GM12878 (cell line): Measurements from ENCODE around the gene MYDGF.

Source experiments
- CTCF ChIP-seq, 3 experiments: IDR thresholded peaks in 2 of 3; conservative IDR thresholded peaks in 1 of 3; 2 replicates each; pipeline ENCODE4 v1.5.1; 2011; ENCODE audit warnings: low read depth in 3 of 3, low read length in 3 of 3, mild to moderate bottlenecking in 3 of 3, control low read depth in 2 of 3, moderate library complexity in 2 of 3, inconsistent platforms in 1 of 3, mixed read lengths in 1 of 3; ENCODE audit not compliant: control insufficient read depth in 2 of 3, insufficient read depth in 1 of 3; ENCODE audit errors: extremely low read depth in 1 of 3
- GATAD2B ChIP-seq: fragments of 450-650 bp; conservative IDR thresholded peaks from 2 replicates; pipeline ENCODE4 v1.6.1; 2017; ENCODE audit warnings: low read depth, mild to moderate bottlenecking, moderate library complexity
- POLR2AphosphoS2 ChIP-seq: IDR thresholded peaks from 2 replicates; pipeline ENCODE4 v1.6.1; 2011; ENCODE audit warnings: low read depth, mild to moderate bottlenecking, low read length, improper control_type of control experiment, moderate library complexity
- RAD21 ChIP-seq: IDR thresholded peaks from 2 replicates; pipeline ENCODE4 v1.6.1; 2011; ENCODE audit warnings: mild to moderate bottlenecking, low read depth, low read length, moderate library complexity; ENCODE audit not compliant: insufficient read depth
- SIN3A ChIP-seq: IDR thresholded peaks from 2 replicates; pipeline ENCODE4 v1.6.1; 2012; ENCODE audit warnings: low read depth, low read length, improper control_type of control experiment
- SP1 ChIP-seq: IDR thresholded peaks from one replicate; pipeline ENCODE4 v1.6.1; 2011; ENCODE audit warnings: low read depth, low read length
- SUZ12 ChIP-seq: fragments of 200-600 bp; sonication (generic); IDR thresholded peaks from one replicate; pipeline ENCODE4 v1.6.1; 2018; ENCODE audit warnings: antibody characterized with exemption, mild to moderate bottlenecking; ENCODE audit not compliant: unreplicated experiment
- TAF1 ChIP-seq: IDR thresholded peaks from 2 replicates; pipeline ENCODE4 v1.6.1; 2011; ENCODE audit warnings: mild to moderate bottlenecking, low read depth, low read length, borderline replicate concordance
- TCF12 ChIP-seq: IDR thresholded peaks from 2 replicates; pipeline ENCODE4 v1.6.1; 2011; ENCODE audit warnings: low read depth, mild to moderate bottlenecking, low read length

GRCh38 chr19:4717966-4718701, 48.0 kb upstream of the MYDGF start:
- TF ChIP-seq CTCF (IDR thresholded peaks at IDR 0.05 in 2 of 3, conservative IDR thresholded peaks at IDR 0.05 in 1 of 3; ENCODE audit: control insufficient read depth in 2 of 3, extremely low read depth in 1 of 3, insufficient read depth in 1 of 3, low read depth in 3 of 3, low read length in 3 of 3) (no peak), POLR2AphosphoS2 (no peak), GATAD2B (no peak), SIN3A (no peak), RAD21 (no peak), TCF12 (no peak), TAF1 (no peak), SP1 (no peak), SUZ12 (no peak)
